IPS DF 4.7 (cell line): ENCODE measurements around the gene TRPM3.
A peak's percentile ranks its signal among the peaks of the same experiment; 100 is the strongest.

Experiments
- DNase-seq: peaks from one replicate; pipeline ENCODE4 v3.0.0-alpha.2; 2013; ENCODE audit warnings: low spot score; ENCODE audit errors: extremely low read depth

Gene TRPM3

GRCh38 chr9:70561111-70561510 lies 560.3 kb downstream of the TRPM3 start:
- no peak for DNase-seq

- no peak for DNase-seq
These were observed 562.3 kb downstream of the TRPM3 start for GRCh38 chr9:70559102-70559501.

- no peak for DNase-seq
These were observed 563.6 kb downstream of the TRPM3 start for GRCh38 chr9:70557661-70558369.

GRCh38 chr9:70556771-70557170 lies 564.6 kb downstream of the TRPM3 start:
- no peak for DNase-seq

GRCh38 chr9:70554881-70555280 lies 566.5 kb downstream of the TRPM3 start:
- DNase-seq, result no peak

DNA sequence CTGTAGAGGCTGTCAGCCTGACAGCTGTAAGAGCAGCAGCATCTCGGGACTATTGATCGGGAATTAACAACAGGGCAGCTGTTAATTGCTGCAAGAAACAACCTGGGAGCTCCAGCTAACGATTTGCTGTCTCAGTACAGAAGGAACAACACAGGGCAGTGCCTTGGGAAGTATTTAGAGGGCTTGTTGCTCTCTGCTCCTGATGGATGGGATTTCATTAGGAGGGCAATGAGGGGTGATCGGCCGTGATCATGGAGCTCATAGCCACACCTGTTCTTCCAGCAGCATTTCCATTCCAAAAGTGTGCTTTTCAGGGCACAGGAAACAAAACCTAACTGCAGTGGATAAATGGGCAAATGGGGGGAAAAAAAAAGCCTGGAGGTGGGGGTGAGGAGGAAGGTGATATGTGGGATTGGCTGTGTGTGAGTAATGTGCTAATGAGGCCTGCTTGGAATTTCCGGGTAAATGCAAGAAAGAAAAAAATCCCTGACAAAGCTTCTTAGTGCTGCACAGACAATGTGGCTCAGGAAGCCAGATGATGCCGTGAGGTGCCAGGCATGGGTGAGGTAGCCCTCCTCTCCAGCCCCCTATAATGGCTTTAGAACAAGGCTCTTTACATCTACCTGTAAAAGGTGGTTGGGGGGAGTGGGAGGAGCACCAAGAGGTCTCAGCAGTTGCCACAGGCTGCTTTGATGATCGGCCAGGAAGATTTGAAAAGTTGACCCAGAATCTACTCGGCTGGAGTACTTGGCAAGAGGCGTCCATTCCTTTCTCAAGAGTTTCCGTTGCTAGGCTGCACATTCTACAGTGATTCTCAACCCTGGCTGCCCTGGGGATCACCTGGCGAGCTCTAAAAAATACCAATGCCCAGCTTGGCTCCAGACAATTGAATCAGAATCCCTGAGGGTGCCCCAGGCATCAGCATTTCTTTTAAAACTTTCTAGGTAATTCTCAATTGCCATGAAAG lies 567.4 kb downstream of the TRPM3 start:
- DNase-seq, result peak; percentile 36

DNA sequence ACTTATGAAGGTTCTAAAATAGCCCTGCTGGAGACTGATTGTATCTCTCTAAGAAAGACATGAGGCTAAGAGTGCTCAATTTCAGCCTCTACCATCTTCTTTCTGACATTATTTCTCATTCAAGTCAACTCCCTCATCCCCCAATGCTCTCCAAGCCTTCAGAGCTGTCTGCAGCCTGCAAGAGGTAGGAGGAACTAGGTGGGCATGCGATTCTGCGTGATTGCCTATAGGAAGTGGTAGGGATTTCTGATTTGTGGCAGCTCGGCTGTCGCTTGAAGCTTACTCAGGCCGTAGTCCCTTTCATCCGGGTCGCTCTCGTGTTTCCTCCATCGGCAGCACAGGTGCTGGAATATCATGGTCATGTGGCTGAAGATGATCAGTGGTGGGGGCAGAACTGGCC lies 568.9 kb downstream of the TRPM3 start:
- no peak for DNase-seq

DNA sequence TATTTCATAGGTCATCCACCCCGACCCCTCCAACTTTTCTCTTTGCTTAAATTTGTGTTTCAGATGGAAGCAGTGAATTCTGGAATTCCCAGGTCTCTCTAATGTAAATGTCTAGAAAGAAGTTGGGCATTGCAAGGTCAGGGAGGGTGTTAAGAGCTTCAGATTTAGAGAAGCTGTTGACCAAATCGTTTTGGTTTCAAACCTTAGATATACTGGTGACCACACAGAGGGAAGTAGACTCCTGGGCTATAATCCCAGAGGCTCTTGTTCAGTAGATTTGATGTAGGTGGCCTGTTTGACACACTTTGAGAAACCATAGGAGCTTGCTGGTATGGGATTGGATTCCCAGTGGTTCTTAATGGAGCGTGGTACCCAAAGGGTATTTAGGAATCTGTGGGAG lies 569.6 kb downstream of the TRPM3 start:
- DNase-seq, result no peak

DNA sequence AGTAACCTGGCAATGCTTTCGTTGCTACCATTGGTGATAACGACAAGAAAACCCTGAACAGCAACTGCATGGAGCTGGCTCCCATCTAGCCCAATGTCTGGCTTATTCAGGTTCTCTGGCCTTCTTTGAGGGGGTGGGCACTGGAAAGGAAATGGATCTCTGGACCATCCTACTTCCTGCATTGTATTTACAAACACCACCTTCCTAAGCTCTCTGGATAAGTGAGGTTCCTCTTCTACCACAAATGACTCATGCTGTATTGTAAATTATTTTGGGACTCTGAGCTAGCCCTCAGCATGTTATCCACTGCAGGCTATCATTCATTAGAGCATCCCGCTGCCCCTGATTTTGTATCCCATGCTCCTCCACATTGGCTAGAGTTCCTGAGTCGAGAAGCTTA lies 570.0 kb downstream of the TRPM3 start:
- no peak for DNase-seq

- no peak for DNase-seq
These were observed 571.5 kb downstream of the TRPM3 start for GRCh38 chr9:70549926-70550325.

GRCh38 chr9:70542311-70542931 lies 579.0 kb downstream of the TRPM3 start:
- DNase-seq, result no peak

GRCh38 chr9:70540016-70540415 lies 581.4 kb downstream of the TRPM3 start:
- DNase-seq, result no peak

DNA sequence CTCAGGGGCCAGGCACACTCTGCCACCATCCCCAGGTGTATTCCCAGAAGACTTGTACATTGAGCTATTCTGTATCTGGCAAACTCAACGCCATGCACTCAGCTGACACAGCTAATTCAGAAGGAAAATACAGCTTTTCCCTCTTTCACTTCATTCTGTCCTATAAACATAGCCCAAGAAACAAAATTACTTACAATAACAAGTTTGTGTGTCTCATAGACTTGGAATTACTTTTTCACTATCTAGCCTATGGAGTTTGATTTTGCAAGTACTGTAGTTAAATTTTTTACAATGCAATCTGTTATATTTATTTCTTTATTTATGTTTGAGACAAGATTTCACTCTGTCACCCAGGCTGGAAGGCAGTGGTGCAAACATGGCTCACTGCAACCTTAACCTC lies 581.9 kb downstream of the TRPM3 start:
- no peak for DNase-seq

DNA sequence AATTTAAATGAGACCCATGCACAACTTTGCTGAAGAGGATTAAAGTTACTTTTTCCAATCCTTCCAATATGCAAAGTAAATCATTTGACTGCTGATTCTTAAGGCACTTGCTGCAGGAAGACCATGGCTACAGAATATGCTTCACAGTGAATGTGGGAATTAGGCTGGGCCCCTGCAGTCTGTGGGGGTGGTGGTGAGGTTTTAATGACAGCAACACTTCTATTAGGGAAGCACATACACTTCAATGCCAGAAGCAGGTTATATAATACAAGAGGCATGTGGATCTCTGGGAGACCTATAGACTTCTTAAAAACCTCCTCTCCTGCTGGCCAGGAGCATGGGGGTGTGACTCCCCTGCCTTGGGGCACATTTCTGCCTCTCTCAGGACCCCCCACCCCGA lies 582.4 kb downstream of the TRPM3 start:
- no peak for DNase-seq

DNA sequence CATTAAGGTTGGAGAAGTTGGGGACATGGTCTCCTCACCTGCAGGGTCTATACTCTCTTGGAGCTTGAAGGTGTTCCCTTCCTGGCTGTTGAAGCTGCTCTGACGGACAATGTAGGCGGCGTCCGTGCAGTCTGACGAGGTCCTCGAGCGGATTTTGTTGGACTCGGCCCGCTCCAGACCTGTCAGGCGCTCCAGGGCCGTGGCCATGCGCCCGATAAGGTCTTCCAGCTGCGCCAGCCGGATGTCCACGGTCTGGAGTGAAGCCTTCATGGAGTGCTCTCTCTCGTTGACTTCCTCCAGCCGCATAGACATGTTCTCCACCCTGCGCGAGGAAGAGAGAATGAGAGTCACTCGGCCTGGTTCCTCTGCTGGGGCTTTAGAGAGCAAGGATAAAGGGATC lies 584.3 kb downstream of the TRPM3 start:
- DNase-seq, result no peak

DNA sequence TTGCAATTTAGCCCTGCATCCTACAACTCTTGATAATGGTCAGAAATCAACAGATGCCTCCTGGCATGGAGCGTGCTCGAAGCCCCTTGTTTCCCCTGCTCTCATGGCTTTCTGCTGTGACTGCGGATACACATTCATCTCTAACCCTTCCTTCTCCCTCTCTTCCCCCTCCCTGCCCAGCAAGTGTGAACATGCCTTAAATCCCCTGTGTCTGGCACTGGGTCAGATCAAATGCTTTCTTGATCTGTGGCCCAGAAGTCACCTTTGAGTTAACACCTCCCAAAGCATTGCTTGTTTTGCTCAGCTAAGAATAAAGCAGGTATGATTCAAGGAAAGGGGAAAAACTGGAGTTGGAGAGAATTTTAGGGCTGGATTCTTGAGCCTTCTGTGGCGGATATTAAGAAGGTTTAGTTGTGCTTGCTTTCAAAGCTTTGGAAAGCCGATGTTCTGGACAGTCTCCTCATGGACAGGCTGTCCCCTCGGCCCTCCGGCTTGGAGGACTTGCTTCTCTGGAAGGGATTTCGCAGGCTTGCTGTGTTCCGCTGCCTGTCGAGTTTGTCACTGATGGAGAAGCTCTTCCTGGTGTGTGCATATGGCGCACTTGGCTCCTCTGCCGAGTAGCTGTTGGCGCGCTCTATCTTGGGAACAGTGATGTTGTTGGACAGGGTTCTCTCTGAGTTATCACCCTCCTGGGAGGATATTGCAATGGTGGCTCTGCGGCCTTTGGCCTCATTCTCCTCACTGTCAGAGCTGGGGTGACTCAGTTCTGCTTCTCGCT lies 585.7 kb downstream of the TRPM3 start:
- DNase-seq, result no peak

DNA sequence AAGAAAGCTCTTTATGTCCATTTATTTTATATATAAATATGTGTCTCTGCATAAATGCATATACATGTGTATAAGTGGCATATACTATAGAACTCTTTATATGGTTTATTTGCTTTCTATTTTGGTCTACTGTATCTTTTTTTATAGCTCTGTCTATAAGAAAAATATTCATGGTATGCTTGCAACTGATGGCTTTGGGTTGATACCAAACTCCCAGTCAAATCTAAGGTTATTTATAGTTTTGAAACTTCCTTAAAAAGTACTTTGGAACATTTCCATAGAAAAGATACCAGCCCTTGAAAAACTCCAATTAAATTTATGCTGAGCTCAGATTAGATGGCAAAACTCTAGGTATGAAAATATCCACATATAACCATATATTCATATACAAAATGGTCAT lies 587.0 kb downstream of the TRPM3 start:
- DNase-seq, result no peak

GRCh38 chr9:70534061-70534460 lies 587.4 kb downstream of the TRPM3 start:
- DNase-seq, result no peak

GRCh38 chr9:70533492-70533891 lies 587.9 kb downstream of the TRPM3 start:
- DNase-seq, result no peak

DNA sequence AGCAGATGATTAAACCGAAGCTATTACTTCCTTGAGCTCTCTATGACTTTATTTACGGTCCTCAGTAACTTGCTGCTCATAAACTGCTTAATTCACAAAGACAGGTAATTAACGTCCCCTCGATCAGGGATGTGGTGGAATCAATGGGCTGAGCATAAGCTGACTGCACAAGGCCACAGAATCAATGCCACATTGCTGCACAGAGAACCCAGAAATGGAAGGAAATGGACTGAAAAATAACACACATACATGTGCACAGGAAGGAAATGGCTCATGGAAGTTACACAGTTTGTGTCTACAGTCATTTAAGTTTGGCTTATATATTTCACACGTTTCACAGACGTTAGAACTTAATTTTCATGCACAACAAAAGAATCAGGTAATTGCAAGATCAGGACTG lies 588.7 kb downstream of the TRPM3 start:
- DNase-seq, result no peak

- DNase-seq, result no peak
These were observed 590.1 kb downstream of the TRPM3 start for GRCh38 chr9:70531311-70531710.
